ENCODE data around the gene MAST4.

The MAST4 gene

DNA sequence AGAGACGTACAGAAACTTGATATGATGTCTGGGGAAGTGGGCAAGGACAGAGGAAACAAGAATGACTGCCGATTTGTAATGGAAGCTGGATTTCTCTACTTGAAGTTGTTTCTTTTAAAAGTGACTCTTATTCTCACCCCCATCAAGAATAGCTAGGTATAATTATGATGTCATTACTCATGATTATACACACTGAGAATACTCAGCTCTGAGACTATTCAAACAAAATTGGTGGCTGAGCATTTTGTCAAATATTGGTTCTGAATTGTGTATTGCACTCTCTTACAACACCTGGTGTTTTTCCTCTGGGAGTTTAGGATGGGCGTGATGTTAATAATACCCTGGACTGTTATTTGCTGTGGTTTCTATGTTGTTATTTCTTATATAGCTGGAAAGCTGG is 46.3 kb downstream of the MAST4 start:
- H3K27ac Mint-ChIP-seq, result no peak overlapping the region
- no peaks in the 10 kb centered on the region for H3K27me3 Mint-ChIP-seq (ENCODE audit: low read depth)
- H3K9me3 Mint-ChIP-seq, result no peaks in the 10 kb centered on the region
- no peak overlapping the region for H3K4me3 Mint-ChIP-seq
- peaks cover 15% of the 10 kb centered on the region for H3K4me1 Mint-ChIP-seq
- no peak for TF ChIP-seq CTCF (IDR thresholded peaks at IDR 0.05; ENCODE audit: unreplicated experiment in 3 of 3)
- no peaks in the 10 kb centered on the region for H3K36me3 Mint-ChIP-seq (ENCODE audit: low read depth)

GRCh38 chr5:66643387-66643786 is 47.2 kb downstream of the MAST4 start:
- no peaks in the 10 kb centered on the region for H3K36me3 Mint-ChIP-seq (ENCODE audit: low read depth)
- H3K27me3 Mint-ChIP-seq (ENCODE audit: low read depth), result no peaks in the 10 kb centered on the region
- H3K9me3 Mint-ChIP-seq, result no peaks in the 10 kb centered on the region
- no peak overlapping the region for H3K4me3 Mint-ChIP-seq
- peaks cover 9% of the 10 kb centered on the region for H3K4me1 Mint-ChIP-seq
- no peak overlapping the region for H3K27ac Mint-ChIP-seq
- no peak for TF ChIP-seq CTCF (IDR thresholded peaks at IDR 0.05; ENCODE audit: unreplicated experiment in 3 of 3)

DNA sequence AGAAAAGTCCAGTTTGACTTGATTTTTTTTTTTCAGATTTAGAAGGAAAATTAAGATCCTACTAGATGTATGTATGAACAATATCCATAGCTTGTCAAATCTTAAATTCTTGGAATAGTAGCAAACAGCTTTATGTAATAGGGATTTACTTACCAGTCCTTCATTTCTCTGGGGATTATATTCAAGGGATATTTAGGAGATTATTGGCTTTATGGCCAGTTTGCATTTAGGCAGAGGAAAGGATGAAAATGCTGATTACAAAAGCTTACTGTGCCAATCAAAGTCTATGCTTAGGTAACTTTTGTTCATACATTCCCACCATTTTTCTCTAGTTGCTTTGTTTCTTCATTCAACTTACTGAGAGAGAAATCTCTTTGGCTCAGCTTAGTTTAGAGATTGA is 47.9 kb downstream of the MAST4 start:
- H3K4me3 Mint-ChIP-seq, result no peak overlapping the region
- H3K4me1 Mint-ChIP-seq, result peaks cover 8% of the 10 kb centered on the region
- no peaks in the 10 kb centered on the region for H3K9me3 Mint-ChIP-seq
- no peaks in the 10 kb centered on the region for H3K36me3 Mint-ChIP-seq (ENCODE audit: low read depth)
- no peak overlapping the region for H3K27ac Mint-ChIP-seq
- H3K27me3 Mint-ChIP-seq (ENCODE audit: low read depth), result no peaks in the 10 kb centered on the region
- TF ChIP-seq CTCF (IDR thresholded peaks at IDR 0.05; ENCODE audit: unreplicated experiment in 3 of 3), result no peak

DNA sequence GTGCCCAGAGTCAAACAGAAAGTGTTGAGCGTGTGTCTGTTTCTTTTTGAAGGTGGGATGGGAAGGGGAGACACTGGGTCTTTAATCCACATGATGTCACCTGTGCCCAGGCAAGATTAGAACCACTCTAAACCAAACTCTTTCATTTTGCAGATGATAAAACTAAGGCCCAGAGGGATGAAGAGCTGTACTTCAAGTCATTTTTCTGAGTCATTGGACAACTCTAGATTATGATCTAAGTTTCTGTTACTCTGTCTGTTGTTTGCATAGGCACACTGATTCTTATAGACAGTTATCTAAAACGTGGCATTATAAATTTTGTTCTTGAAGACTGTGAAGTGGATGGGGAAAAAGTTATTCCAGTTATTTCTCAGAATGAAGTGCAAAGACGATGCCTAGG is 48.8 kb downstream of the MAST4 start:
- H3K9me3 Mint-ChIP-seq, result no peaks in the 10 kb centered on the region
- H3K4me3 Mint-ChIP-seq, result no peak overlapping the region
- no peaks in the 10 kb centered on the region for H3K27me3 Mint-ChIP-seq (ENCODE audit: low read depth)
- peaks cover 8% of the 10 kb centered on the region for H3K4me1 Mint-ChIP-seq
- H3K36me3 Mint-ChIP-seq (ENCODE audit: low read depth), result no peaks in the 10 kb centered on the region
- no peak for TF ChIP-seq CTCF (IDR thresholded peaks at IDR 0.05; ENCODE audit: unreplicated experiment in 3 of 3)
- H3K27ac Mint-ChIP-seq, result no peak overlapping the region

- no peak for TF ChIP-seq CTCF (IDR thresholded peaks at IDR 0.05; ENCODE audit: unreplicated experiment in 3 of 3)
- Mint-ChIP-seq H3K4me3 (no peak overlapping the region), H3K9me3 (no peaks in the 10 kb centered on the region), H3K36me3 (ENCODE audit: low read depth) (no peaks in the 10 kb centered on the region), H3K27me3 (ENCODE audit: low read depth) (no peaks in the 10 kb centered on the region), H3K4me1 (peaks cover 8% of the 10 kb centered on the region), H3K27ac (no peak overlapping the region)
Measured at GRCh38 chr5:66646570-66646969, 50.4 kb downstream of the MAST4 start.

DNA sequence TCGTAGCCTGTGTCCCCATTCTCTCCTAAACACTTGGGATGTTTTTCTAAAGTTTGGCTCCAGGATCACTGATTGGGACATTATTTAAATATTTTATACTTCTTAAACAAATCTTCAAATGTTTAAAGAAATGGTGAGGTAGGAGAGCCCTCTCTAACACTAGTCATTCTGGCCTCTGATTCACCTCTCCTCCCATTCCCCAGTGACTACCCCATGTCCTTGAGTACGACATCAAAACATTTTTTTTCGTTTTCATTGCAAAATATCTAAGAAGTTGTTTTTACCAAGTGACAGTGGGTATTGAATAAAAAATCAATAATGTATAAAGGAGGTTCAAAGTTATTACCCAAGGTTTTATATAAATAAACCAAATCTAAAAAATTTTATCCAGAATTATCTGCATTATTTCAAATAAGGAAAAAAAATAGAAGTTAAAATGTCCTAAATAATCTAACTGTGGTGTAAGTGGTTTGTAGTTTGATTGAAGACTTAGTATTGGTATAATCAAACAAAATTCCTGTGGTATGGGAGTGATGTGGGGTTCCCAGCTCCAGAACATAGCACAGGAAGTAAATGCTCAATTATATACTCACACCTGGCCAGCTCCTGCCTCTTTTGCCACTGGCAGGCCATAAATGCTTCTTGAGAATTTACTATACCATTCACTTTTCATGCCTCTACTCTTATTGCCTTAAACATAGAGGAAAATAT is 51.1 kb downstream of the MAST4 start:
- Mint-ChIP-seq H3K9me3 (peaks cover 3% of the 10 kb centered on the region), H3K27me3 (ENCODE audit: low read depth) (no peaks in the 10 kb centered on the region), H3K36me3 (ENCODE audit: low read depth) (no peaks in the 10 kb centered on the region), H3K4me1 (peaks cover 8% of the 10 kb centered on the region), H3K4me3 (no peak overlapping the region), H3K27ac (no peak overlapping the region)
- TF ChIP-seq CTCF (IDR thresholded peaks at IDR 0.05; ENCODE audit: unreplicated experiment in 3 of 3), result no peak

Data from nephron (organoid).